OCI-LY1 (cell line): ENCODE data around the gene CSMD2.

Experiments used
- EZH2 ChIP-seq: fragments of 200-600 bp; sonication (generic), shearing (Covaris generic); IDR thresholded peaks from 2 replicates; pipeline ENCODE4 v1.8.0; 2017; ENCODE audit warnings: borderline replicate concordance, mixed run types, mild to moderate bottlenecking, antibody characterized with exemption, low read length, moderate library complexity, mixed read lengths
- TF ChIP-seq, protein P1 (sequence below): fragments of 200-600 bp; sonication (generic), shearing (Covaris generic); IDR thresholded peaks from 2 replicates; pipeline ENCODE4 v1.5.1; 2017; ENCODE audit warnings: mild to moderate bottlenecking, antibody characterized with exemption, low read length, moderate library complexity, mixed read lengths

DNA sequence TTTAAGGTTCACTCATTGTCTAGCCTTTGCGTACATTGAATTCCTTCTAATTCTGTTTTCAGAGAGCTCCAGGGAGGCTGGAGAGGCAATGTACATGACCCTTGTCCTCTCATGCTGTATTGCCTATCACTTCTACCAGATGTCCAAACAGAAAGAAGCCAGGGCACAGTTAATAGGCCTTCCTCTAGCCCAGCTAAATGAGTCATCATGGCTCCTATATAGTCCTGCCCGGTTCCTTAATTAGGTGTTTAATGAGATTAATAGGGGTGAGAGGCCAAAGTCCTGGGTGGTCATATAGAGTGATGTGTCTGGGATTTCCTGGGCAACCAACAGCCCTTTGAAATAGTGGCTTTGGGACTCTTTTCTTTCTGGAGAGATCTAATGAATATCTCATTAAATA lies 616.3 kb downstream of the CSMD2 start:
- TF ChIP-seq, protein P1, sequence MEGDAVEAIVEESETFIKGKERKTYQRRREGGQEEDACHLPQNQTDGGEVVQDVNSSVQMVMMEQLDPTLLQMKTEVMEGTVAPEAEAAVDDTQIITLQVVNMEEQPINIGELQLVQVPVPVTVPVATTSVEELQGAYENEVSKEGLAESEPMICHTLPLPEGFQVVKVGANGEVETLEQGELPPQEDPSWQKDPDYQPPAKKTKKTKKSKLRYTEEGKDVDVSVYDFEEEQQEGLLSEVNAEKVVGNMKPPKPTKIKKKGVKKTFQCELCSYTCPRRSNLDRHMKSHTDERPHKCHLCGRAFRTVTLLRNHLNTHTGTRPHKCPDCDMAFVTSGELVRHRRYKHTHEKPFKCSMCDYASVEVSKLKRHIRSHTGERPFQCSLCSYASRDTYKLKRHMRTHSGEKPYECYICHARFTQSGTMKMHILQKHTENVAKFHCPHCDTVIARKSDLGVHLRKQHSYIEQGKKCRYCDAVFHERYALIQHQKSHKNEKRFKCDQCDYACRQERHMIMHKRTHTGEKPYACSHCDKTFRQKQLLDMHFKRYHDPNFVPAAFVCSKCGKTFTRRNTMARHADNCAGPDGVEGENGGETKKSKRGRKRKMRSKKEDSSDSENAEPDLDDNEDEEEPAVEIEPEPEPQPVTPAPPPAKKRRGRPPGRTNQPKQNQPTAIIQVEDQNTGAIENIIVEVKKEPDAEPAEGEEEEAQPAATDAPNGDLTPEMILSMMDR, result no peak
- TF ChIP-seq EZH2, result no peak
